Hippocampal formation (tissue), 2 donors: ENCODE results near the gene CT45A6.
"Not testable (repeated sequence)": the region's sequence is repeated elsewhere in the genome, so short reads cannot be mapped to it uniquely, and the experiment has no call there.

Experiments
- DNase-seq, 2 donors: peaks; one replicate each; lab custom pipeline; 2025; lab: John Stamatoyannopoulos, UW

Gene CT45A6

DNA sequence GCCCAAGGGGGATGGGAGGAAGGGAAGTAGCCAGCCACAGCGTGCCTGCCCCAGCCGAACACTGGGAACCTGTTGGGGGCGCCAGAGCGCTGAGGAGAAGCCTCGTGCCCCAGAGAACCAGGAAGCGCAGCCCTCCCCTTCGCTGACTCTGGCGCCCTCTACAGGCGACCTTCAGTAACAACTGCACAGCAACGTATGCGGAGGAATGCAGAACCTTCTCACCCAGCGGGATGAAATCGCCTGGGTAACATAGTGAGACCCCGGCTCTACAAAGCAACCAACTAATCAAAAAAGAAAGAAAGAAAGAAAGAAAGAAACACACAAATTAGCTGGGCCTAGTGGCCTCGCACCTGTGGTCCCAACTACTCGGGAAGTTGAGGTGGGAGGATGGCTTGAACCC, at the start of gene CT45A6:
CT45A6 (minus strand) TSS at position 101 of the 400 bp plus-strand sequence. CDS start 3,794 bp downstream, outside the sequence.
- DNase-seq: not testable (repeated sequence)

DNA sequence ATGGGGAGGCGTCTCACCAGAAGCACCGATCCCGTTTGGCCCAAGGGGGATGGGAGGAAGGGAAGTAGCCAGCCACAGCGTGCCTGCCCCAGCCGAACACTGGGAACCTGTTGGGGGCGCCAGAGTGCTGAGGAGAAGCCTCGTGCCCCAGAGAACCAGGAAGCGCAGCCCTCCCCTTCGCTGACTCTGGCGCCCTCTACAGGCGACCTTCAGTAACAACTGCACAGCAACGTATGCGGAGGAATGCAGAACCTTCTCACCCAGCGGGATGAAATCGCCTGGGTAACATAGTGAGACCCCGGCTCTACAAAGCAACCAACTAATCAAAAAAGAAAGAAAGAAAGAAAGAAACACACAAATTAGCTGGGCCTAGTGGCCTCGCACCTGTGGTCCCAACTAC, 34.6 kb upstream of the CT45A6 start, which contains the start of gene CT45A7:
CT45A7 (minus strand) TSS at position 101 of the 400 bp plus-strand sequence. CDS start 3,747 bp downstream, outside the sequence.
- not testable (repeated sequence) for DNase-seq

- DNase-seq: not testable (repeated sequence)
Observed at GRCh38 chrX:135819912-135820311, 17.3 kb upstream of the CT45A6 start, which contains the start of gene CT45A2. CT45A2 (minus strand) TSS chrX:135820012; CDS start chrX:135816265, 3,747 bp downstream.

GRCh38 chrX:135785403-135785802, 17.2 kb downstream of the CT45A6 start, which contains the start of gene CT45A5:
CT45A5 (minus strand) TSS chrX:135785503; CDS start chrX:135781729, 3,774 bp downstream.
- DNase-seq: not testable (repeated sequence)

DNA sequence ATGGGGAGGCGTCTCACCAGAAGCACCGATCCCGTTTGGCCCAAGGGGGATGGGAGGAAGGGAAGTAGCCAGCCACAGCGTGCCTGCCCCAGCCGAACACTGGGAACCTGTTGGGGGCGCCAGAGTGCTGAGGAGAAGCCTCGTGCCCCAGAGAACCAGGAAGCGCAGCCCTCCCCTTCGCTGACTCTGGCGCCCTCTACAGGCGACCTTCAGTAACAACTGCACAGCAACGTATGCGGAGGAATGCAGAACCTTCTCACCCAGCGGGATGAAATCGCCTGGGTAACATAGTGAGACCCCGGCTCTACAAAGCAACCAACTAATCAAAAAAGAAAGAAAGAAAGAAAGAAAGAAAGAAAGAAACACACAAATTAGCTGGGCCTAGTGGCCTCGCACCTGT, 34.5 kb downstream of the CT45A6 start, which contains the start of gene CT45A3:
CT45A3 (minus strand) TSS at position 101 of the 400 bp plus-strand sequence. CDS start 3,747 bp downstream, outside the sequence.
- not testable (repeated sequence) for DNase-seq

- not testable (repeated sequence) for DNase-seq
Observed at GRCh38 chrX:135744739-135745138, 57.8 kb downstream of the CT45A6 start.
